ENCODE results near the gene GAA.

GAA gene

DNA sequence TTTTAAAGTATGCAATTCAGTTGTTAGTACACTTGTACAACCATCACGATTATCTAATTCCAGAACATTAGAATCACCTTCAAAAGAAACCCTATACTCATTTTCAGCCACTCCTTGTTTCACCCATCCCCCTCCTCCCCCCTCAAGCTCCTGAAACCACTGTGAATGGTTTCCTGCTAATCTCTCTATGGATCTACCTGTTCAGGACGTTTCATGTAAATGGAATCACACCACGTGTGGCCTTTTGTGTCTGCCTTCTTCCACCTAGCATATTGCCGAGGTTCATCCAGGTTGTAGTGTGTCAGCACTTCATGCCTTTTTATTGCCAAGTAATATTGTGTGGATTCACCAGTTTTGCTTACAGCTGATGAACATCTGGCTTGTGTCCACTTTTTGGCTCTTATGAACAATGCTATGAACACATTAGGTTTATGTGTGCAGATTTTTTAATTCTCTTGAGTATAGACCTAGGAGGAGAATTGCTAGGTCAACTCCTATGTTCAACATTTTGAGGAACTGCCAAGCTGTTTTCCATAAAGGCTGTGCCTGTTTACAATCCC, 27.7 kb downstream of the GAA start:
- no peak overlapping the region for H3K27ac Mint-ChIP-seq
- H3K4me1 Mint-ChIP-seq (ENCODE audit: low read depth): peaks cover 2% of the 10 kb centered on the region
- H3K4me3 Mint-ChIP-seq: no peak overlapping the region
- H3K9me3 Mint-ChIP-seq: no peaks in the 10 kb centered on the region
- H3K36me3 Mint-ChIP-seq (ENCODE audit: low read depth): peaks cover 15% of the 10 kb centered on the region
- H3K27me3 Mint-ChIP-seq (ENCODE audit: low read depth): peaks cover 24% of the 10 kb centered on the region

DNA sequence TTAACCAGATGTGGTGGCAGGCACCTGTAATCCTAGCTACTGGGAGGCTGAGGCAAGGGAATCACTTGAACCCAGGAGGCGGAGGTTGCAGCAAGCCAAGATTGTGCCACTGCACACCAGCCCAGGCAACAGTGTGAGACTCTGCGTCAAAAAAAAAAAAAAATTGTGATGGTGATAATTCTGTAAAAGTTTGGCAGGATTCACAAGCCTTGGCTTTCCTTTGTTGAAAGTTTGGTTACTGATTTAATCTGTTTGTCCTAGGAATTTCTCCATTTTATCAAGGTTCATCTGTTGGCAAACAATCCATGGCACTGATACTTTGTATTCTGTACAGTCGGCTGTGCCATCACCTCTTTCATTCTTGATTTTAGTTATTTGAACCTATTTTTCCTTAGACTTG, 29.6 kb downstream of the GAA start:
- Mint-ChIP-seq H3K27ac (no peak overlapping the region), H3K27me3 (ENCODE audit: low read depth) (peaks cover 24% of the 10 kb centered on the region), H3K9me3 (no peaks in the 10 kb centered on the region), H3K36me3 (ENCODE audit: low read depth) (peaks cover 26% of the 10 kb centered on the region), H3K4me3 (no peak overlapping the region), H3K4me1 (ENCODE audit: low read depth) (peaks cover 2% of the 10 kb centered on the region)

DNA sequence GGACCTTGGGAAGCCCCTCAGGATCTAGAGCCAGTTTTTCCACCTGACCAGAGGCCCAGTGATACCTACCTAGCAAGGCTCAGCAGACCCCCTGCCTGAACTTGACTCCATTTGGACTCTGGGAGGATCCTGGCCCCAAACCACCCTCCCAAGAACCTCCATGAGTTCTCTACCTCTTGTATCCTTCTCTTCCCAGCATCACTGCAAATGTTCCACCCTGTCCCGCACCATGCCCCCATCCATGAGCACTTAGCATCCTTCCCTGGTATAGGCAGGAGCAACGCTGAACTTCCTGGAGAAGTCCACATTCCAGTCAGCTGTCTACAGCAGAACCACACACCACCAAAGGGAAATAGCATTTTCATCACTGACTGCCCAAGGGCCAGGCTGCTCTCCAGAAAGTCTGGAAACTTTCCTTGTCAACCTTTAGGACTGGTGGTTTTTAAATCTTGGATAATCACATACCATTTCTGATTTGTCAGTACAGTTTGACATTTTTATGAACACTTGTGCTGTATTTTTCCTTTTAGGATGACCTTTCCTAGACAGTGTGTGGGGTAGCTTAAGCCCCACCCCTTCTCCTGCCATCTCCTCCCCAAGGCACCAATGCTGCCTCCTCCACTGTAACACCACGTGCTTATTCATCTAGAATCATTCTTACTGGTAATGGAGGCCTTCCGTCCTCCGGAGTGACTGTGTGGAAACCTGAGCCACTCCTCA, 31.7 kb downstream of the GAA start:
- H3K27me3 Mint-ChIP-seq (ENCODE audit: low read depth): peaks cover 18% of the 10 kb centered on the region
- H3K4me1 Mint-ChIP-seq (ENCODE audit: low read depth): peaks cover 2% of the 10 kb centered on the region
- peaks cover 40% of the 10 kb centered on the region for H3K36me3 Mint-ChIP-seq (ENCODE audit: low read depth)
- no peak overlapping the region for H3K27ac Mint-ChIP-seq
- no peak overlapping the region for H3K4me3 Mint-ChIP-seq
- no peaks in the 10 kb centered on the region for H3K9me3 Mint-ChIP-seq

DNA sequence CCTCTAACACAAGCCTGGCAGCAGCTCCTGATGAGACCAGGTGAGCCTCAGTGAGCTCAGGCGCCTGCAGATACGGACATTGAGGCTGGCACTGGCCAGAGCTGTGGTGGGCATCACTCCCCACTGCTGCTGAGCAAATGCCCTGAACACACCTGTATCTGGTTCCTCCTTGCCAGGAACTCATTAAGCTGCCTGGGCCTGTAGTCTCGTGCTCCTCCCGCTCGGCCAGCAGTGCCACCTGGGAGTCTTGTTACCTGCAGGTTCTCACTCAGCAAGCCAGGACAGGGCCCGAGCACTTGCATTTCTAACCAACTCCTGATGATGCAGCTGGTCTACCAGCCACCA, 32.2 kb downstream of the GAA start:
- H3K27me3 Mint-ChIP-seq (ENCODE audit: low read depth): peaks cover 13% of the 10 kb centered on the region
- H3K36me3 Mint-ChIP-seq (ENCODE audit: low read depth): peaks cover 45% of the 10 kb centered on the region
- H3K4me1 Mint-ChIP-seq (ENCODE audit: low read depth): peaks cover 2% of the 10 kb centered on the region
- H3K27ac Mint-ChIP-seq: no peak overlapping the region
- H3K4me3 Mint-ChIP-seq: no peak overlapping the region
- no peaks in the 10 kb centered on the region for H3K9me3 Mint-ChIP-seq

DNA sequence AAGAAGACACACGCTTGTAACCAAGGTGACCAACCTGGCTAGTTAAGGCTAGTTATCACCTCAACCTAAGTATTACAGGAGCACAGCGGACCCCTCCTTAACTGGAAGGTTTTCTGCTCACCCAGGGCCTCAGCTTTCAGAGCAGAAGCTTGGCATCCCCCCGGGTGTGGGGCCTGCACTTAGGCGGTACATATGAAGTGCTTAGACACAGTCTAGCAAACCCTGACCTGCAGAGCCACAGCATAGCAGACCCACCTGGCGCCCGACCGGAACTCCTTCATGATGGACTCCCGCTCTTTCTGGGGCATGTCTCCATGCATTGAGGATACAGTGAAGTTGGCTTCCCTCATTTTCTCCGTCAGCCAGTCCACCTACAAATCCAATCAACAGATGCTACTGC, 35.8 kb downstream of the GAA start:
- peaks cover 5% of the 10 kb centered on the region for H3K4me1 Mint-ChIP-seq (ENCODE audit: low read depth)
- H3K4me3 Mint-ChIP-seq: no peak overlapping the region
- no peaks in the 10 kb centered on the region for H3K9me3 Mint-ChIP-seq
- no peaks in the 10 kb centered on the region for H3K27me3 Mint-ChIP-seq (ENCODE audit: low read depth)
- H3K27ac Mint-ChIP-seq: no peak overlapping the region
- H3K36me3 Mint-ChIP-seq (ENCODE audit: low read depth): peaks cover 69% of the 10 kb centered on the region

DNA sequence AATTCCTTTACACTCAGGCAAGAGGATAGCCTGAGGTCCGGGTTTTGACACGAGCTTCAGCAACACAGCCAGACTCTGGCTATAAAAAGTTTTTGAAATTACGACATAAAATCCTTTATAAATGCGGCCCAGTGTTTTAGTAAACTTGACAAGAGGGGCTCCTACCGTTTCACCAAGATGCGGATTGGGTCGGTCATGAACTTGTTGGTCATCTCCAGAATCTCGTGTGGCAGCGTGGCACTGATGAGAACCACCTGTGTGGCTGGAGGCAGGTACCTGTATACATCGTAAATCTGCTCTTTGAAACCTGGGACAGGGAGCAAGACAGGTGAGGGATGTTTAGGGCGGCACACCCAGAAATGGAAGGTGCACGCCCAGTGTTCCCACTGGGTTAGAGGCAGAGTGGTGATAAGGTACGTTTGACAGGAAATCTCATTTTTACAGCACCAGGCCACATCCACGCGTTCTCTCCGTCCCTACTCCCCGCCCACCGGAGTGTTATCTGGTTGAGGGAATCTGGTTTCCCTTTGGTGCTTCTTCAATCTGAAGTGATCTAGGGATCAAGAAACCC, 37.6 kb downstream of the GAA start:
- H3K9me3 Mint-ChIP-seq: no peaks in the 10 kb centered on the region
- H3K4me1 Mint-ChIP-seq (ENCODE audit: low read depth): peaks cover 7% of the 10 kb centered on the region
- H3K27ac Mint-ChIP-seq: no peak overlapping the region
- H3K36me3 Mint-ChIP-seq (ENCODE audit: low read depth): peaks cover 65% of the 10 kb centered on the region
- H3K4me3 Mint-ChIP-seq: no peak overlapping the region
- no peaks in the 10 kb centered on the region for H3K27me3 Mint-ChIP-seq (ENCODE audit: low read depth)

DNA sequence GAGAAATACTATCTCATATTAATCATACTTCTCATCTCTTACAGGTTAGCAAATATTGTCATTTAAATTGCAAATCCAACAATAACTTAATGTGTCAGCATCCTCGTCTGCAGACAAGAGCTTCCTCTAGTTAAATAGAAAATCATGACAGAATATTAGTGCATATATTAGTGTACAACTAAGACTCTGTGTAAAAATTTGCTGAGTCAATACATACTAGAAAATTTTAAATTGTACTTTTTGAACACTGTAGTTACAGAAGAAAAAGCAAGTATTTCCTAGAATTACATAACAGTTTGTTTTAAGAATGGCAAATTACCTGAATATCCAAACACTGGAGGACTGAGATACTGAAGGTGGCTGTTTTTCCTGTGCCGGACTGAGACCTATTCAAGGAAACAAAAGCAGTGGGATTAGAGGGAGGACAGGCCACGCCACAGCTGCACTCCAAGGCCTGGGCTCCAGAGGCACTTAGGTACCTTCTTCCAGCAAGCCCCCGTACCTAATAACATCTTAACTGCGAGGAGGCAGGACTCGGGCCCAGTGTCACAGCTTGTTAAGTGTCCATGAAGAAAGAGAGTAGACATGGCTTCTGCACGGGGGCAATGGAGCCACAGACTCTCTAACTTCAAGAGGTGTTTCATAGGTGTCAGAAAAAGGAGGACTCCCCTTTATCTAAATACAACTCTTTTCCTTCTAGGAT, 40.2 kb downstream of the GAA start:
- H3K4me1 Mint-ChIP-seq (ENCODE audit: low read depth): peaks cover 25% of the 10 kb centered on the region
- no peak overlapping the region for H3K4me3 Mint-ChIP-seq
- peaks cover 61% of the 10 kb centered on the region for H3K36me3 Mint-ChIP-seq (ENCODE audit: low read depth)

DNA sequence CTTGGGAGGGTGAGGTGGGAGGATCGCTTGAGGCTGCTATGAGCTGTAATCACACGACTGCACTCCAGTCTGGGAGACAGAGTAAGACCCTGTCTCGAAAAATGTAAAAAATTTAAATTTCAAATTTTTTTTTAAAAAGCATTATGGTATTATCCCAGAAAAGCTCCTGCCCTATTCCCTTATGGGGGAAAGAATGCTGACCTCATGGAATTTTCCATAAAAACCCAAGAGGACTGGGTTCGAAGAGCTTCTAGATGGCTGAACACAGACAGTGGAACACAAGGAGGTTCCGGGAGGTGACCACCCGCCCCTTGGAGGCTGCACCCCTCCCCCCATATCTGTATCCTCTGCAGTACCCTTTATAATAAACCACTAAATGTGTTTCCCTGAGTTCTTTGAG, 41.5 kb downstream of the GAA start:
- no peak overlapping the region for H3K4me3 Mint-ChIP-seq
- no peaks in the 10 kb centered on the region for H3K27me3 Mint-ChIP-seq (ENCODE audit: low read depth)
- peaks cover 25% of the 10 kb centered on the region for H3K4me1 Mint-ChIP-seq (ENCODE audit: low read depth)
- H3K27ac Mint-ChIP-seq: no peak overlapping the region
- no peaks in the 10 kb centered on the region for H3K9me3 Mint-ChIP-seq
- H3K36me3 Mint-ChIP-seq (ENCODE audit: low read depth): peaks cover 48% of the 10 kb centered on the region

More for the DNA sequence above, 40.2 kb downstream of the GAA start:
- no peak overlapping the region for H3K27ac Mint-ChIP-seq
- no peaks in the 10 kb centered on the region for H3K27me3 Mint-ChIP-seq (ENCODE audit: low read depth)
- H3K9me3 Mint-ChIP-seq: no peaks in the 10 kb centered on the region

DNA sequence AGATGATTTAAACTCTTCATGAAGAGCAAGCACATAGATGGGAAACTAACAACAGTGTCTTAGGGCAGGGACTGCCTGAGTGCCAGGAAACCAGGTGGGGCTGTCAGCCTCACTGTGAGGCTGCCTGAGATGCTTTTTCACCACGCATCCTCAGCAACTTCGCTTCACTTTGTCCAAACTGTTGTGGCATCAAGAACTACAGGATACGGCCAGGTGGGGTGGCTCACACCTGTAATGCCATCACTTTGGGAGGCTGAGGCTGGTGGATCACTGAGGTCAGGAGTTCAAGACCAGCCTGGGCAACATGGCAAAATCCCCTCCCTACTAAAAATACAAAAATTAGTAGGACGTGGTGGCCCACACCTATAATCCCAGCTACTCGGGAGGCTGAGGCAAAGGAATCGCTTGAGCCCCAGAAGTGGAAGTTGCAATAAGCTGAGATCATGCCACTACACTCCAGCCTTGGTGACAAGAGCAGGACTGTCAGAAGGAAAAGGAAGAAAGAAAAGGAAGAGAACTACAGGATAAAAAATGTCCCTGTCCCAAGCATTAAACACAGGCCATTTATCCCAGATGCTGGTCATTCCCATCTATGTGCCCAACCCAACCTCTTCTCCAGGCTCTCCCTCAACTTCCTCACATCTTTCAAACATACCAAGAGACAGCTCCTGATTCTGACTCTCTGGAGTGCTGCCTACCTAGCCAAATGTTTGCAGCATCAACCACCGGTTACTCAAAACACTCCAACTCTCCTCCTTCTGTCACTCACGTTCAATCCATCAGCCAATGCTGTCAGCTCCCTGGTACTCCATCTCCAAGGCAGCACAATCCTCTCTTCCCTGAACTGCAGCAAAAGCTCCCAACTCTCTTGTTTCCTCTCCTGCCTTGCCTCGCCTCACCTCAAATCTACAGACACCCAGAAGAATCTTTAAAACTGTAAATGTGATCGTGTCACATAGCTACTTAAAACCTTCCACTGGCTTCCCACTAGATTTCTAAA, 44.0 kb downstream of the GAA start:
- H3K27ac Mint-ChIP-seq: peak overlapping the region; percentile 64
- H3K27me3 Mint-ChIP-seq (ENCODE audit: low read depth): no peaks in the 10 kb centered on the region
- no peaks in the 10 kb centered on the region for H3K9me3 Mint-ChIP-seq
- H3K4me1 Mint-ChIP-seq (ENCODE audit: low read depth): peaks cover 25% of the 10 kb centered on the region
- H3K4me3 Mint-ChIP-seq: peak overlapping the region; percentile 93
- peaks cover 28% of the 10 kb centered on the region for H3K36me3 Mint-ChIP-seq (ENCODE audit: low read depth)

DNA sequence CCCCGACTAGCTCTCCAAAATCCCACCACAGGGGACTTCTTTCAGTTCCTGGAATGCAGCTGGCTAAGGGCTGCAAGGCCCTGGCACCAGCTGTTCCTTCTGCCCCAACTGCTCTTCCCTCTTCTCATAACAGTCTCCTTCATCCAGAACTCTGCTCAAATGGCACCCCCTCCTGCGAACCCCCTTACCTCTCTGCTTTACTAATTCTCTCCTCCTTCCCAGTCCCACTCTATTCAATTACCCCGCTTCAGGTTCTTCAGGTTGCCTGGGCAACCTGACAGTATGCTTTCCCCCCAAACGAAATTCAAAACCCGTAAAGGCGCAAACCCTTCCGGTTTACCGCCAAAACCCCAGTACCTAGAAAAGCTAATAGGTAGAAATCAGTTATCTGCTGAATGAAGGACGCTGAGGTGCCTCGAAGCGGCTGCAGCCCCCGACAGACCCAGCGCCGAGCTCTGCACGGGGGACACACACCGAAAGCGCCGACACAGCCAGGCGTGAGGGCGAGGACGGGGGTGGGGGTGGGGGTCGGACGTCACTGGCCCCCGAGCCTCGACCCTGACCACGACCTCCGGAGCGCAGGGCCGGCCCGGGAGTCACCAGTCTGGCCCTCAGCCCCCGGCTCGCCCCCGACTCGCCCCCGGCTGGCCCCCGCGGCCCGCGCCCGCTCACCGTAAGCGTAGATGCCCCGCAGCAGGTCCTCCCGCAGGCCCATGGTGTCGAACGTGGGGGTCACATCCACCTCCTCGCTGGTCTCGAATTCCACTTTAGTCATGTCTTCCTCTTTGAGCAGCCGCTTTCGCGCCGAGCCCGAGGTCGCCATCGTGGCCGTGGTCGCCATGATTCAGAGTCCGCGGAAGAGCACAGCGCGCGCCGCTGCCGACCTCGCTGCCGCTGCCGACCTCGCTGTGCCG, 45.0 kb downstream of the GAA start:
- H3K27me3 Mint-ChIP-seq (ENCODE audit: low read depth): no peaks in the 10 kb centered on the region
- peak overlapping the region; percentile 98 for H3K4me3 Mint-ChIP-seq
- H3K27ac Mint-ChIP-seq: peak overlapping the region; percentile 97
- H3K36me3 Mint-ChIP-seq (ENCODE audit: low read depth): peaks cover 24% of the 10 kb centered on the region
- H3K9me3 Mint-ChIP-seq: no peaks in the 10 kb centered on the region
- H3K4me1 Mint-ChIP-seq (ENCODE audit: low read depth): peaks cover 25% of the 10 kb centered on the region

DNA sequence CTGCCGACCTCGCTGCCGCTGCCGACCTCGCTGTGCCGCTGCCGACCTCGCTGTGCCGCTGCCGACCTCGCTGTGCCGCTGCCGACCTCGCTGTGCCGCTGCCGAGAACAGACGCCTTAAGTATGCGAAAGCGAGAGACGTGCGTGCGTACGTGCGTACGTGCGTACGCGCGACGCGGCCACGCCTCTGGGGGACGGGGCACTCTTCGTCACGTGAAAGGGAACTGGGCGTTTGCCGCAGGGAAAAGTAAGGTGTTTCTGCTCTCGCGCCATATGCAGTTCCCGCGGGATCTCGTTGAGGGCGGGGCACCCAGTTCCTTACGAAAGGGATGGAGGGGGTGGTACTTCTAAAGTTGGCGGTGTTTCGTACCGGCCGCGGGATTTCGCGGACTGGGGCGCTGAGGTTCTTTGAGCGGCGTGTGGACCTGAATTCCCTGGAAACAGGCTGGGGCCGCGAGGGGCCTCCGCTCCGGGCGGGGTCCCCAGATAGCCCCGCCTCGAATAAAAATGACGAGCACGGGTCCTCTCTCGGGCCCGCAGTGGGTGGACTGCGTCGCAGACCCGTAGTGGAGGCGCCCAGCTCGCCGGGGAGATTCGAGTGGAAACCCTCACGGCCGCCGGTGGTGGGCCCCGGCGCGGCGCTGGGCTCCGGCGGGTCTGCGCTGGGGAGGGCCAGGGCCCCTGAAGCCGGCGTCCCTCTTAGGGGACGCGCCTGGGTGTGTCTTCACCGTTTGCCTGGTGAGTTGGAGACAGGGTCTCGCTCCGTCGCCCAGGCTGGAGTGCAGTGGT, 45.8 kb downstream of the GAA start, which contains the start of gene EIF4A3:
Gene EIF4A3 (minus strand): TSS at position 94 of the 788 bp plus-strand sequence. CDS start 167 bp downstream, outside the sequence.
- peak within 1 kb of the TSS; percentile 97 for H3K27ac Mint-ChIP-seq
- peaks cover 17% of the 10 kb centered on the region for H3K36me3 Mint-ChIP-seq (ENCODE audit: low read depth)
- peaks cover 26% of the 10 kb centered on the region for H3K4me1 Mint-ChIP-seq (ENCODE audit: low read depth)
- no peaks in the 10 kb centered on the region for H3K27me3 Mint-ChIP-seq (ENCODE audit: low read depth)
- peaks cover 5% of the 10 kb centered on the region for H3K9me3 Mint-ChIP-seq
- peak within 1 kb of the TSS; percentile 98 for H3K4me3 Mint-ChIP-seq

DNA sequence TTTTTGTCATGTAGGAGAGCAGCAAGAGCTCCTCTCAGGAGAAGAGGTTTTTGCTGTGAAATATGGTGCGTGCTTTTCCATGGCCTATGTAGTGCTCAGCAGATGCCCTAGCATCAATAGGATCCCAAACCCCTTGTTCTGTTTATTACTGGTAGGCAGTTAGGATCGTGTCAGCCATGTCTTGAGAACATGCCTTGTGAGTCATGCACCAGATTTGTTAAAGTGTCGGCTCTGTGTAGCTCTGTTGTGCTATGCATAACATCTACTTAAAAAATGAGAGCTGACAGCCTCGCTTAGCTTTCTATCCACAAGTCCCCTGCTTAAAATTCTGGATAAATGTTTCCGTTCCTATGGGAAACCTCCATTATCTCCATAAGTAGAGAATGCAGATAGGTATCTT, 50.0 kb downstream of the GAA start:
- H3K27me3 Mint-ChIP-seq (ENCODE audit: low read depth): peaks cover 5% of the 10 kb centered on the region
- H3K4me1 Mint-ChIP-seq (ENCODE audit: low read depth): peaks cover 10% of the 10 kb centered on the region
- peaks cover 2% of the 10 kb centered on the region for H3K36me3 Mint-ChIP-seq (ENCODE audit: low read depth)
- H3K27ac Mint-ChIP-seq: no peak overlapping the region
- no peak overlapping the region for H3K4me3 Mint-ChIP-seq
- H3K9me3 Mint-ChIP-seq: peaks cover 18% of the 10 kb centered on the region
